Measurements from ENCODE around the gene CDHR3. TPM values are rescaled to one million over a fixed set of nuclear protein-coding genes. Genes with fewer than 3 reads are reported as not detected.

CDHR3 gene
- total RNA-seq, 1 experiment from 2014 or later: 6.5 TPM

DNA sequence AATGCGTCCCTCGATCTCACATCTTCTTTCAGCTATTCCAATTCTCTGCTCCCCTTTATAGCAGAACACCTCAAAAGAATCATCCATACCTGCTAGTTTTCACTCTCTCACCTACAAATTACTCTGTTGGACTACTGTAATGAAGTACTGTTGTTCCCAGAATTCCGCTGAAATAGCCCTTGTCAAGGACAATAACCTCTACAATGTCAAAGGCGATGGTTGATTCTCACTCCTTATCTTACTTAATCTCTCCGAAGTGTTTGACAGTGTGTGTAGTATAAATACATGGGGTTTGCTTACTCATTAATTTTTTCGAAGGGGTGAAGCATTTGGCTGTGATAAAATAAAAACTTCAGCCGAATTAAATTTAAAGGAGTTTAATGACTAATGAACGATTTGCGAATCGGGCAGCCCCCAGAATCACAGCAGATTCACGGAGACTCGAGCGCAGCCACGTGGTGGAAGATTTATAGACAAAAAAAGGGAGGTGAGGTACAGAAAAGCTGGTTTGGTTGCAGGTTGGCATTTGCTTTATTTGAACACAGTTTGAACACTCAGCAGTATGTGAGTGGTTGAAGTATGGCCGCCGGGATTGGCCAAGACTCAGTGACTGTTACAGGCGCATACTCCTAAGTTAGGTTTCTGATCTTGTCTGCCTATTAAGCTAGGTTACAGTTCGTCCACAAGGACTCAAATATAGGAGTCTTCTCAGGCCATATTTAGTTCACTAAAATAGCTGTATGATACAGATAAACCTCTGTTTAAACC lies 119.2 kb downstream of the CDHR3 start:
- Histone ChIP-seq H3K27ac (ENCODE audit: low read length) (no peak overlapping the region), H3K9me3 (ENCODE audit: control insufficient read depth, insufficient read depth, low read depth, low read length) (no peaks in the 10 kb centered on the region), H3K27me3 (ENCODE audit: control insufficient read depth, insufficient read depth, low read length) (no peaks in the 10 kb centered on the region), H3K4me3 (ENCODE audit: low read depth in 2 of 2, low read length in 2 of 2) (no peak overlapping the region), H3K4me1 (ENCODE audit: control insufficient read depth, insufficient read depth, low read length) (no peaks in the 10 kb centered on the region; the same call in 1 of the 2 replicates), H3K36me3 (ENCODE audit: control insufficient read depth, insufficient read depth, low read length) (no peaks in the 10 kb centered on the region)
- in situ Hi-C loops (cut with HindIII; ENCODE audit: low pct_unique_long_range_greater_than_20kb, low sequenced_read_pairs): no loop called here
- intact Hi-C loops (cut with micrococcal nuclease; ENCODE audit: unreplicated experiment): no loop called here
- ATAC-seq: no peak
- no TSS peak for BruUV-seq (replicated peaks)
- CTCF ChIA-PET: interaction anchor here (0.7 kb wide), 1 partner anchor 26 kb away, joined by 7 read pairs; no protein-coding TSS in a partner anchor
- POLR2A ChIA-PET: no interaction called here
- DNase-seq (ENCODE audit: low read depth, low spot score): no peak
- TF ChIP-seq, protein P1, sequence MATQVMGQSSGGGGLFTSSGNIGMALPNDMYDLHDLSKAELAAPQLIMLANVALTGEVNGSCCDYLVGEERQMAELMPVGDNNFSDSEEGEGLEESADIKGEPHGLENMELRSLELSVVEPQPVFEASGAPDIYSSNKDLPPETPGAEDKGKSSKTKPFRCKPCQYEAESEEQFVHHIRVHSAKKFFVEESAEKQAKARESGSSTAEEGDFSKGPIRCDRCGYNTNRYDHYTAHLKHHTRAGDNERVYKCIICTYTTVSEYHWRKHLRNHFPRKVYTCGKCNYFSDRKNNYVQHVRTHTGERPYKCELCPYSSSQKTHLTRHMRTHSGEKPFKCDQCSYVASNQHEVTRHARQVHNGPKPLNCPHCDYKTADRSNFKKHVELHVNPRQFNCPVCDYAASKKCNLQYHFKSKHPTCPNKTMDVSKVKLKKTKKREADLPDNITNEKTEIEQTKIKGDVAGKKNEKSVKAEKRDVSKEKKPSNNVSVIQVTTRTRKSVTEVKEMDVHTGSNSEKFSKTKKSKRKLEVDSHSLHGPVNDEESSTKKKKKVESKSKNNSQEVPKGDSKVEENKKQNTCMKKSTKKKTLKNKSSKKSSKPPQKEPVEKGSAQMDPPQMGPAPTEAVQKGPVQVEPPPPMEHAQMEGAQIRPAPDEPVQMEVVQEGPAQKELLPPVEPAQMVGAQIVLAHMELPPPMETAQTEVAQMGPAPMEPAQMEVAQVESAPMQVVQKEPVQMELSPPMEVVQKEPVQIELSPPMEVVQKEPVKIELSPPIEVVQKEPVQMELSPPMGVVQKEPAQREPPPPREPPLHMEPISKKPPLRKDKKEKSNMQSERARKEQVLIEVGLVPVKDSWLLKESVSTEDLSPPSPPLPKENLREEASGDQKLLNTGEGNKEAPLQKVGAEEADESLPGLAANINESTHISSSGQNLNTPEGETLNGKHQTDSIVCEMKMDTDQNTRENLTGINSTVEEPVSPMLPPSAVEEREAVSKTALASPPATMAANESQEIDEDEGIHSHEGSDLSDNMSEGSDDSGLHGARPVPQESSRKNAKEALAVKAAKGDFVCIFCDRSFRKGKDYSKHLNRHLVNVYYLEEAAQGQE (IDR thresholded peaks at IDR 0.05; ENCODE audit: insufficient read depth in 1 of 2, low read depth in 2 of 2, low read length in 1 of 2): no peak
- TF ChIP-seq SIN3A (IDR thresholded peaks at IDR 0.05; ENCODE audit: borderline replicate concordance, insufficient read depth, low read depth, low read length) (no peak), TCF7L2 (IDR thresholded peaks at IDR 0.05; ENCODE audit: low read depth, low read length) (no peak), POLR2AphosphoS5 (IDR thresholded peaks at IDR 0.05; ENCODE audit: low read depth, low read length) (no peak)
- TF ChIP-seq, protein P2, sequence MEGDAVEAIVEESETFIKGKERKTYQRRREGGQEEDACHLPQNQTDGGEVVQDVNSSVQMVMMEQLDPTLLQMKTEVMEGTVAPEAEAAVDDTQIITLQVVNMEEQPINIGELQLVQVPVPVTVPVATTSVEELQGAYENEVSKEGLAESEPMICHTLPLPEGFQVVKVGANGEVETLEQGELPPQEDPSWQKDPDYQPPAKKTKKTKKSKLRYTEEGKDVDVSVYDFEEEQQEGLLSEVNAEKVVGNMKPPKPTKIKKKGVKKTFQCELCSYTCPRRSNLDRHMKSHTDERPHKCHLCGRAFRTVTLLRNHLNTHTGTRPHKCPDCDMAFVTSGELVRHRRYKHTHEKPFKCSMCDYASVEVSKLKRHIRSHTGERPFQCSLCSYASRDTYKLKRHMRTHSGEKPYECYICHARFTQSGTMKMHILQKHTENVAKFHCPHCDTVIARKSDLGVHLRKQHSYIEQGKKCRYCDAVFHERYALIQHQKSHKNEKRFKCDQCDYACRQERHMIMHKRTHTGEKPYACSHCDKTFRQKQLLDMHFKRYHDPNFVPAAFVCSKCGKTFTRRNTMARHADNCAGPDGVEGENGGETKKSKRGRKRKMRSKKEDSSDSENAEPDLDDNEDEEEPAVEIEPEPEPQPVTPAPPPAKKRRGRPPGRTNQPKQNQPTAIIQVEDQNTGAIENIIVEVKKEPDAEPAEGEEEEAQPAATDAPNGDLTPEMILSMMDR (IDR thresholded peaks at IDR 0.05): no peak

Other genes with a start within 250 kb of the CDHR3 start
- gene ATXN7L1, start 86.7 kb upstream of the CDHR3 start, total RNA-seq (2021; ENCODE audit: unreplicated experiment): 10.8 TPM
- gene SYPL1, start 149.0 kb downstream of the CDHR3 start, total RNA-seq (2021; ENCODE audit: unreplicated experiment): 98.3 TPM

All from Panc1 (cell line).